Measurements from ENCODE around the gene TRPV4. TPM values are rescaled to one million over a fixed set of nuclear protein-coding genes. Genes with fewer than 3 reads are reported as not detected.

TRPV4 gene
- total RNA-seq = not detected

DNA sequence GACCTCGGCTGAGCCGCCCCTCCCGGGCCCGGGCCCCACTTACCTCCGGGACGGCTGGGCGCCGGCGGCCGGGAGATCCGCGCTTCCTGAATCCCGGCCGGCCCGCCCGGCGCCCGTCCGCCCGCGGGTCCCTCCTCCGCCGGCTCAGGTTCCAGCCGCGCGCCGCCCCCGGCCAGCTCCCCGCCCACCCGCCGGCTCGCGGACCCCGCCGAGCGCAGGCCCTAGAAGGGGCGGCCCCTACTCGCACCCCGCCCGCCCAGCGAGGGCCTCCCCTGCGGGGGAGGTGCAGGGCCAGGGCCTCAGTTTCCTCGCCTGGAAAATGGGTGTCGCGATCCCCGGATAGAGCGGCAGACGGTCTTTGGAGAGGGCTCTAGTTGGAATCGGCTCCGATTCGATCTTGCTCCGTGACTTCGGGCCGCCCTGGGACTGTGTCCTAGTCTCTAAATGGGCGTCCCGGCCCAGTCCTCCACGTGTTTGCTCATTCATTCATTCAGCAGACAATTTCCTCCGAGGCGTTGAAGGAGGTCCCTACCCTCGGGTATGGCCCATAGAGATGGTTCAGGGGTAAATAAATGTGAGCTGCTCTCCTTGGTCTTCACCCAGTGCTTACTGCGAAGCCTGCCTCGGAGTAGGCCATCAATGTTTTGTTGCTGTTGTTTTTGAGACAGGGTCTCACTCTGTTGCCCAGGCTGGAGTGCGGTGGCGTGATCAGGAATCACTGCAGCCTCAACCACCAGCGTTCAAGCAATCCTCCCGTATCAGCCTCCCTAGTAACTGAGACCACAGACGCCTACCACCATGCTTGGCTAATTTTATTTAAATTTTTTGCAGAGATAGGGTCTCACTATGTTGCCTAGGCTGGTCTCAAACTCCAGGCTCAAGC is at the start of gene TRPV4:
Gene TRPV4, minus strand, starts transcription at position 92 of the 883 bp plus-strand sequence. CDS start 18,602 bp downstream, outside the sequence.
- H3K36me3 Mint-ChIP-seq = peaks cover 4% of the 10 kb centered on the region
- DNase-seq (ENCODE audit: low spot score) = no peak
- H3K9me3 Mint-ChIP-seq = no peaks in the 10 kb centered on the region
- peaks cover 16 to 23% of the 10 kb centered on the region in 2 donors for H3K27me3 Mint-ChIP-seq
- peaks cover 0 to 4% of the 10 kb centered on the region in 2 donors for H3K4me1 Mint-ChIP-seq (ENCODE audit: low read depth in 2 of 2)
- no peak within 1 kb of the TSS for H3K27ac Mint-ChIP-seq
- H3K4me3 Mint-ChIP-seq = no peak within 1 kb of the TSS
- no peak for ATAC-seq

DNA sequence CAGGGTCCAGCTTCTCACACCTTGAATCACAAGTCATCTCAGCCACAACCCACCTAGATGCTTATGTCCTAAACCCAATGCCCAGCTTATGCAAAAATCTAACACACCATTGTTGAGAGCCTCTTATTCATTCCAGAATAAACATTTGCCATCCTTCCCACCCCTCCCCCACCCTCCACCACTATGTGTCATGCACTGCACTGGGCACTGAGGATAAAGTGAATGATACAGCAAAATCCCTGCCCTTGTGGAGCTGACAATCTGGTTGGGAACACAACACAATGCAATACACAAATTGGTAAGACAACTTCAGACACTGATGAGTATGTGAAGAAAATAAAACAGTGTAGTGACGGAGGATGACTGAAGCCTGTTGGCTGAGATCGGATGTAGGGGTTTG is 48.6 kb upstream of the TRPV4 start:
- Mint-ChIP-seq H3K27me3 (no peaks in the 10 kb centered on the region), H3K36me3 (no peaks in the 10 kb centered on the region), H3K4me1 (ENCODE audit: low read depth in 2 of 2) (peaks cover 33 to 35% of the 10 kb centered on the region in 2 donors), H3K4me3 (peak overlapping the region; percentile 81), H3K9me3 (no peaks in the 10 kb centered on the region), H3K27ac (peak overlapping the region; percentile 31 to 40)
- DNase-seq (ENCODE audit: low spot score) (no peak), ATAC-seq (no peak)

DNA sequence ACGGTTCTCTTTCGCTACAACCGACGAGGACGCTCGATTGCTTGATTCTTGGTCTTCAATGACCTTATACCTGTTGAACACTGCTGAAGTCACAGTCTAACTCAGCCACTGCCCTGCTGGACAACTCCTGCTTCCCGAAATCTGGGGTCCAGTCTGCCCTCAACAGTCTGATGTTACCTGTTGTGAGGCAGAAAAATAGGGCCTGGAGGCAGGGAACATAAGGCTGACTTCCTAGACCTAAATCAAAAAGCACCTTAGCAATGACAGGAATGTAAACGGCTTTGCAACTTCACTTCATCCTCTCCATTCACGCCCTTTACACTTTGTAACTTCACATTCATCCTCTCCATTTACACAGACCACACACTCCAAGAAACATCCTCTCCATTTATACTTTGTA is 47.7 kb upstream of the TRPV4 start:
- peak overlapping the region; percentile 81 for H3K4me3 Mint-ChIP-seq

DNA sequence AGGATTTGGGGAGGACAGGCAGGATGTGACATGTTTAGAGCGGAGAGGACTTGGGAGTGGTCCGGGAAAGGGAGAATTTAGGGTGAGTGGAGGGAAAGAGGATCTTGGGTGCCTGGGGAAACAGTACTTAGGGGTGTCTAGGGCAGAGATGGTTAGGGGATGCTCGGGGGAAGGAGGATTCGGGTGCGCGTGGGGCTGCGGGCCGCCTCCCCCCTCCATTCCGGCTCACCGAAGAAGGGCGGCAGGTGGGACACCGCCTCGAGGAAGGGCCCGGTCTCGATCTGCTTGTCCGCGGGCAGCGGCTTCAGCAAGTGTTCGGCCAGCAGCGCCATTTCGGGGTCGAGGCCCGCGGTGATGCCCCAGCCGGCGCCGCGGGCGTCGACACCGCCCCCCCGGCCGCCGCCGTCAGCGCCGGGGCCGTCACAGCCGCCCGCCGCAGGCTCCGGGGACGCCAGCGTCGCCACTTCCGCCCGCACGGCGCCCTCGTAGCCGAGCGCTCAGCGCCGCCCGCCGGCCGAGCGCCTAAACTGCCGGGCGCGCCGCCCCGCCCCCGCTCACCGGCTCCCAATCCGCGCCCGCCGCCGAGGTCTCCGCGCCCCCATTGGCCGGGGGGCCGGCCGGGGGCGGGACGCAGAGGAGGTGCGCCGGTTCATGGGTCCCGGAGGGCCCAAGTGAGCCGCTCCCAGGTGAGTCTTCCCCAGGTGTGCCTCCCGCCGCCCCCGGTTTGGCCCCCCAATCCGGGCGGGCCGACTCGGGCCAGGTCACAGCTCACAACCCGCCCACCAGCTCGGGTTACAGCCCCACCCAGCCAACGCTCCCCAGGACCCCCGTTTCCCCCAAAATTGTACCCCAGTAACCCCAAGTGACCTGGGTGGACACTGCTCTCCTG is 47.1 kb upstream of the TRPV4 start, which contains the start of gene GLTP:
Gene GLTP, minus strand, starts transcription at position 499 of the 889 bp plus-strand sequence. Its CDS starts 167 bp downstream, at position 332.
- peak; percentile 94 for DNase-seq (ENCODE audit: low spot score)
- no peaks in the 10 kb centered on the region for H3K27me3 Mint-ChIP-seq
- ATAC-seq = peak; percentile 99
- peaks cover 44 to 46% of the 10 kb centered on the region in 2 donors for H3K4me1 Mint-ChIP-seq (ENCODE audit: low read depth in 2 of 2)
- peak within 1 kb of the TSS; percentile 99 for H3K4me3 Mint-ChIP-seq
- peak within 1 kb of the TSS; percentile 40 to 94 for H3K27ac Mint-ChIP-seq
- no peaks in the 10 kb centered on the region for H3K36me3 Mint-ChIP-seq
- H3K9me3 Mint-ChIP-seq = no peaks in the 10 kb centered on the region

More for the DNA sequence above, 47.7 kb upstream of the TRPV4 start:
- DNase-seq (ENCODE audit: low spot score) (no peak), ATAC-seq (no peak)
- Mint-ChIP-seq H3K27ac (peak overlapping the region; percentile 31 to 40), H3K27me3 (no peaks in the 10 kb centered on the region), H3K36me3 (no peaks in the 10 kb centered on the region), H3K9me3 (no peaks in the 10 kb centered on the region), H3K4me1 (ENCODE audit: low read depth in 2 of 2) (peaks cover 39 to 40% of the 10 kb centered on the region in 2 donors)

DNA sequence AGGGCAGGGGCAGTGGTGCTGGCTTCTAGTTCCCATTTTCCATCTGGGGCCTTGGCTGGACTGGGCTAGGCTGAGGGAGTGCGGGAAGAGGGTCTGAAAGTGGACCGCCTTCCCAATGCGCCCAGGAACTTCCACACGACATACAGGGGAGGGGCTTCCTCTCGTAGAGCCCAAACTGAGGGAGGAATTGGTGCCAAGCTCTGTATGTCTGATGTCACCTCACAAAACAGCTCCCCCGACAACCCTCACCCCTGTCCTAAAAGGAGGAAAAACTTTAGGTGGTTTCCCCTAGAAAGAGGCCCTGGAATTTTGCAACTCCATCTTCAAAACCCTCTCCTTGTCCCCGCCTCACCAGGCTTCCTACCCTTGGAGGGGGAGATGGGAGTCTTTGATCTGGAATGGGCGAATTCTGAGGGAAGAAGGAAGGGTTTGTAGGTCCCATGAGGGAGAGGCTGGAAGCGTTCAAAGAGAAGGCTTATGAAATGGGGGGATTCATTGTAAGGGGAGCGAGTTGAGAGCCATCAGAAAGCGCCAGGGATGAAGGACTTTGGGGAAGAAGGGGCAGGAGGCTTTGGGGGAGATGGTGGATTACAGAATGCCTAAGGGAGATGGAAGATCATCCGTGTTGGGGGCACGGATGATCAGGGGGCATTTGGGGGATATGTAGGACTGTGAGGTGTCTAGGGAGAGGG is 46.3 kb upstream of the TRPV4 start:
- H3K27ac Mint-ChIP-seq = peak overlapping the region; percentile 40 to 94
- H3K4me3 Mint-ChIP-seq = peak overlapping the region; percentile 99
- no peaks in the 10 kb centered on the region for H3K9me3 Mint-ChIP-seq
- no peaks in the 10 kb centered on the region for H3K27me3 Mint-ChIP-seq
- DNase-seq (ENCODE audit: low spot score) = no peak
- H3K4me1 Mint-ChIP-seq (ENCODE audit: low read depth in 2 of 2) = peaks cover 51 to 52% of the 10 kb centered on the region in 2 donors
- H3K36me3 Mint-ChIP-seq = no peaks in the 10 kb centered on the region
- ATAC-seq = no peak

DNA sequence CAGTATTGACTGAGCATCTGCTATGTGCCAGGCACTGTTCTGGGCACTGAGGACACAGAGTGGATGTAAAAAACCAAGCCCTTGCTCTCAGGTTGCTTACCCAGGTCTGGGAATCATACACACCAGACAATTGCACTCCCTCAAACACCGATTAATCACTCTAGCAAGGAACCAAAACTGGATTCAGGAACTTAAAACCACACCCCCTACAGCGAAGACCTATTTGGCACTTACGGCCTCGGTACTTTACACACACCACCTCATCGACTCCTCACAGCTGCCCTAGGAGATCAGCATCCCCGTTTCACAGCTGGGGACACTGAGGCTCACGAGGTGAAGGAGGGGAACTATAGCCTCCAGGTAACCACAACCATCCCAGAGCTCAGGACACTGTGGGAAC is 45.6 kb upstream of the TRPV4 start:
- no peaks in the 10 kb centered on the region for H3K36me3 Mint-ChIP-seq

DNA sequence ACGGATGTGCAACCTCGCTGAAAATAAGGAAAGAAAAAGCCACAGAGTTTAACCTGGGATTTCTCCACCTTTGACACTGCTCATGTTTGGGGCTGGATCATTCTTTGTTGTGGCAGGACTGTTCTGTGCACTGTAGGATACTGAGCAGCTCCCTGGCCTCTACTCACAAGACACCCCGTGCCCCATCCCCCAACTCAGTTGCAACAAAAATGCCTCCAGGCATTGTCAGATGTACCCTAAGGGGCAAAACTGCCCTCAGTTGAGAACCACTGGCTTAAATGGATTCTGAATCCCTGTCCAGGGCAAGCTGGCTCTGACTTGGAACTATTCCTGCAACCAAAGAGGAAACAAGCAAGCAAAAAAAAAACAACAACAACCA is 45.0 kb upstream of the TRPV4 start:
- Mint-ChIP-seq H3K9me3 (no peaks in the 10 kb centered on the region), H3K4me1 (ENCODE audit: low read depth in 2 of 2) (peaks cover 51 to 55% of the 10 kb centered on the region in 2 donors), H3K27me3 (no peaks in the 10 kb centered on the region), H3K36me3 (no peaks in the 10 kb centered on the region), H3K27ac (peak overlapping the region in 1 of 2 donors; percentile 94), H3K4me3 (peak overlapping the region; percentile 99)
- DNase-seq (ENCODE audit: low spot score) (no peak), ATAC-seq (no peak)

More for the DNA sequence above, 45.6 kb upstream of the TRPV4 start:
- H3K4me3 Mint-ChIP-seq = peak overlapping the region; percentile 99
- no peaks in the 10 kb centered on the region for H3K27me3 Mint-ChIP-seq
- H3K9me3 Mint-ChIP-seq = no peaks in the 10 kb centered on the region
- H3K4me1 Mint-ChIP-seq (ENCODE audit: low read depth in 2 of 2) = peaks cover 51 to 55% of the 10 kb centered on the region in 2 donors
- no peak for DNase-seq (ENCODE audit: low spot score)
- ATAC-seq = no peak
- H3K27ac Mint-ChIP-seq = peak overlapping the region in 1 of 2 donors; percentile 94

DNA sequence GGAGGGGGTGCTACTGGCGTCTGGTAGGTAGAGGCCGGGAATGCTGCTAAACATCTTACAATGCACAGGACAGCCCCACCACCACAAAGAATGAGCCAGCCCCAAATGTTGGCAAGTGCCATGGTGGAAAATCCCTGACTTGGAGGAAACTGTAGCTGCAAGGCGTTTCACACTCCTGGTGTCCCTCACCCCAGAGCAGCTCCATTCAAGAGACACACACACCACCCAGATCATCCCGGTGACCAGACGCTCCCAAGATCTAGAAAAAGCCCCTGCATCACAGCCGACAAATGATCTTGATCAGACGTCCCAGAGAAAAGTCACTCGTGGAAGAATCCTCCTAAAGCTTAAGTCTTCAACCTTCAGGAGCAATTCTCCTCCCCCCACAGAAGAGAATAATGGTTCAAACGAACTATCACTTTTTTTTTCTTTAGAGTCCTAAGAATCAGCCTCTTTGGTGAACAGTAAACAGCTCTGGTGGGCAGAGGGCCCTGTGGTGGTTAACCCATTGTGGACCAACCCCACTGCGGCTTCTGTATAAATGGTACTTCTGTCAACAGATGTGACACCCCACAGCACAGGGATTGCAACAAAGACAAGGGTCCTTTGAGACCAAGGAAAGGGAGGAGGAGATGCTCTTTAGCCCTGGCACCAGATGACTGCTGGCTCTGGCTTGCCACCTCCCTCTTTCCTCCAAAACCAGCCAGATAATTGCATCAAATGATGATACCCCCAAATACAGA is 44.5 kb upstream of the TRPV4 start:
- Mint-ChIP-seq H3K36me3 (no peaks in the 10 kb centered on the region), H3K9me3 (no peaks in the 10 kb centered on the region), H3K27me3 (no peaks in the 10 kb centered on the region), H3K27ac (peak overlapping the region in 1 of 2 donors; percentile 94), H3K4me1 (ENCODE audit: low read depth in 2 of 2) (peaks cover 51 to 55% of the 10 kb centered on the region in 2 donors), H3K4me3 (peak overlapping the region; percentile 99)
- DNase-seq (ENCODE audit: low spot score) (no peak), ATAC-seq (no peak)

DNA sequence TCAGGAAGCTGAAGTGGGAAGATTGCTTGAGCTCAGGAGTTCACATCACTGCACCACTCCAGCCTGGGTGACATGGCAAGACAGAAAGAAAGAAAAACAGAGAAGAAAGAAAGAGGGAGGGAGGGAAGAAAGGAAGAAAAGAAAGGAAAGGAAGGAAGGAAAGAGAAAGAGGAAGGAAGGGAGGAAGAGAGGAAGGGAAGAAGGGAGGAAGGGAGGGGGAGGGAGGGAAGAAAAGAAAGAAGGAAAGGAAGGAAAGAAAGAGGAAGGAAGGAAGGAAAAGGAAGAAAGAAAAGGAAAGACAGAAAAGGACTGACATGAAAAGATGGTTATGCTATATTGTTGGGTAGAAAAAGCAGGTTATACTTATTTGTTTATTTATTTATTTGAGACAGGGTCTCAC is 43.2 kb upstream of the TRPV4 start:
- Mint-ChIP-seq H3K36me3 (no peaks in the 10 kb centered on the region), H3K27me3 (no peaks in the 10 kb centered on the region), H3K4me3 (no peak overlapping the region), H3K9me3 (no peaks in the 10 kb centered on the region), H3K27ac (peak overlapping the region in 1 of 2 donors; percentile 50), H3K4me1 (ENCODE audit: low read depth in 2 of 2) (peaks cover 47 to 52% of the 10 kb centered on the region in 2 donors)
- DNase-seq (ENCODE audit: low spot score) (no peak), ATAC-seq (no peak)

DNA sequence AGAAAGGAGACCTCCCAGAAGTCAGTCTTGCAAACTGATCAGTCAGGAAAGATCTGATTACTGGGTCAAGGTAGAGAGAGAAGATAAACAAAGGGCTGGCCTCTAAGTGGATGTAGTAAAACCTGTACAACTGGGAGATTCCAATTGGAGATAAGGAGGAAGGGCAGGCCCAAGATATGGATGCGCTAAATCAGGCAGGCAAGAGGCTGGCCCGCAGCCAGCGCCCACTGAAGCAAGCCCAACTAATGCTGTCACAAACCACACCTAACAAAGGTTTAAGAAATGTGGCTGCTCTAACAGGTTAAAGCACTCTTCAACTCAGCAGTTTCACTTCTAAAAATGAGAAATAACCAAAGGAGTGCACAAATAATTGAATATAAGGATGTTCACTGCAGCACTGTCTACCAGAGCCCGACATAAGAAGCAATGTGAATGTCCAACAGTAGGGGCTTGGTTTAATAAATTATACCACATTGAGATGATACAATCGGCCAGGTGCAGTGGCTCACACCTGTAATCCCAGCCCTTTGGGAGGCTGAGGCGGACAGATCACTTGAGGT is 42.5 kb upstream of the TRPV4 start:
- DNase-seq (ENCODE audit: low spot score) (no peak), ATAC-seq (no peak)
- H3K9me3 Mint-ChIP-seq = no peaks in the 10 kb centered on the region
- no peak overlapping the region for H3K4me3 Mint-ChIP-seq
- no peaks in the 10 kb centered on the region for H3K27me3 Mint-ChIP-seq
- H3K36me3 Mint-ChIP-seq = no peaks in the 10 kb centered on the region
- H3K27ac Mint-ChIP-seq = peak overlapping the region in 1 of 2 donors; percentile 24
- peaks cover 43 to 47% of the 10 kb centered on the region in 2 donors for H3K4me1 Mint-ChIP-seq (ENCODE audit: low read depth in 2 of 2)

DNA sequence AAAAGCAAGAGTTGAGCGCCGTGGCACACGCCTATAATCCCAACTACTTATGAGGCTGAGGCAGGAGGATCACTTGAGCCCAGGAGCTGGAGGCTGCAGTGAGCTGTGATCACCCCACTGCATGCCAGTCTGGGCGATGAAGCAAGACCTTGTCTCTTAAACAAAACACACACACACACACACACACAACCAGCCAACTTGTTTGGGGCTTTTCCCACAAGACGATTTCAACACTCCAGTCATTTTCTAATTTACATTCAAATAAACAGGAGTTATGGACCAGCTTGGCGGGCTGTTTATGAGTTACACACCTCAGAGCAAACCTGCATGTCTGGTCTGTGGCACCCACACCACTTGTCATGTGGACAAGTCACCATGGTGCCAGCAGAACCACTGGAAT is 40.5 kb upstream of the TRPV4 start:
- ATAC-seq (no peak), DNase-seq (ENCODE audit: low spot score) (no peak)
- Mint-ChIP-seq H3K9me3 (no peaks in the 10 kb centered on the region), H3K4me3 (no peak overlapping the region), H3K4me1 (ENCODE audit: low read depth in 2 of 2) (peaks cover 33 to 43% of the 10 kb centered on the region in 2 donors), H3K27me3 (no peaks in the 10 kb centered on the region), H3K27ac (no peak overlapping the region), H3K36me3 (no peaks in the 10 kb centered on the region)

DNA sequence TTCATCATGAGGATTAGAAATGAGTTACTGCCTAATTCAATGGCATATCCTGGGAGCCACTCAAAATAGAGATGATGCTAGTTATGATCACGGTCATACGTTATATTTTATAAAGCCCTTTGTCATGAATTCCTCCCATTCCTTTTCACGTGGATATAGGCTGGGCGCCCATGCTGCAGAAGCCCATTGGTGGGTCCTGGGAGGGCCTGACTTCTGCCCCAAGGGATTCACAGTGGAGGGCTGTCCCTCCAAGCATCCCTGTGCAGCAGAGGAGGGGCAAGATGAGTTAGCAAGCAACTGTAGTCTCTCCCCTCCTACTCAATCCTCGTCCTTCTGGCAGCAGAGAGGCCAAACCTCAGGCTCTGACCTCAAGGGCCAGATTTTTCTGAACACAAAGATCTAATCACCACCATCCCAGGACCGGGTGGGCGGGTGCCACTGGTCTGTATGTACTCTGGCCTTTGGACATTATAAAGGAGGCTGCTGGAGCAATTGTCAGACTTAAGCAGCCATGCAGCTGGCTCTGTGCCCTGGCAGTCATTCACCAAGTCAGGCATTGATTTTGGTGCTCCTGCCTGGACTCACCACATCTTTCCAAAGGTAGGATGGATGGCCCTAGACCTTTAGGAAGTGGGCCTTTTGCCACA is 38.6 kb upstream of the TRPV4 start:
- H3K27ac Mint-ChIP-seq = peak overlapping the region in 1 of 2 donors; percentile 51
- H3K27me3 Mint-ChIP-seq = no peaks in the 10 kb centered on the region
- ATAC-seq (no peak), DNase-seq (ENCODE audit: low spot score) (no peak)
- no peaks in the 10 kb centered on the region for H3K9me3 Mint-ChIP-seq
- H3K4me1 Mint-ChIP-seq (ENCODE audit: low read depth in 2 of 2) = peaks cover 29 to 38% of the 10 kb centered on the region in 2 donors
- H3K36me3 Mint-ChIP-seq = no peaks in the 10 kb centered on the region
- H3K4me3 Mint-ChIP-seq = no peak overlapping the region

All from natural killer cell treated with Interleukin-12 subunit alpha and Interleukin-12 subunit beta and Interleukin-15 and Interleukin-18, amount 100 ng/mL, for 72 hours (primary cell).